Body of pancreas (tissue), 4 donors: ENCODE measurements around the gene FMNL2. TPM values are rescaled to one million over a fixed set of nuclear protein-coding genes. Genes with fewer than 3 reads are reported as not detected.

Source experiments
- ATAC-seq: fragments of 150-250 bp; one replicate; pipeline ENCODE4 v1.9.1; 2016
- DNase-seq, 4 donors: peaks; one replicate each; pipeline ENCODE4 v3.0.0-alpha.2; 2019
- H3K27ac ChIP-seq, 4 donors: fragments of 200-600 bp; sonication (generic); 1 replicate in 3 of 4; 2 replicates in 1 of 4; pipeline versions ENCODE4 v1.5.1 to v1.6.1; 2016 to 2019; ENCODE audit warnings: mild to moderate bottlenecking in 1 of 4, mixed read lengths in 1 of 4, moderate library complexity in 1 of 4
- H3K27me3 ChIP-seq, 2 donors: fragments of 200-600 bp; sonication (generic); one replicate each; pipeline ENCODE4 v1.6.0; 2016; ENCODE audit warnings: mild to moderate bottlenecking in 1 of 2
- H3K36me3 ChIP-seq, 2 donors: fragments of 200-600 bp; sonication (generic); replicated peaks in 1 of 2; 2 replicates each; pipeline ENCODE4 v1.5.1; 2016; ENCODE audit warnings: low read depth in 2 of 2; ENCODE audit not compliant: insufficient read depth in 1 of 2
- H3K4me1 ChIP-seq: fragments of 200-600 bp; sonication (generic); one replicate; pipeline ENCODE4 v1.6.0; 2016
- H3K4me3 ChIP-seq, 2 donors: fragments of 200-600 bp; sonication (generic); 1 replicate in 1 of 2; 2 replicates in 1 of 2; pipeline ENCODE4 v1.5.1; 2016 to 2019
- H3K9me3 ChIP-seq, 3 donors: fragments of 200-600 bp; sonication (generic); 1 replicate in 2 of 3; 2 replicates in 1 of 3; pipeline ENCODE4 v1.5.1; 2016
- POLR2A ChIP-seq, 3 donors: fragments of 450-650 bp; IDR thresholded peaks; one replicate each; pipeline ENCODE4 v1.6.1; 2016; ENCODE audit warnings: antibody characterized with exemption in 3 of 3, mild to moderate bottlenecking in 2 of 3
- WGBS, 2 donors: methylation state at CpG; one replicate each; pipeline ENCODE4 v1.1.5; 2017; 5-methylcytosine and 5-hydroxymethylcytosine counted together
- intact Hi-C: fragments of 100-400 bp; cut with DNase I; formaldehyde crosslinking; loops from one replicate; pipeline ENCODE4 v1.15.1; 2023
- total RNA-seq, 2 donors: library from RNA; depleted of rRNA; stranded (reverse); fragments of >200 nt; gene quantifications; one replicate each; pipeline ENCODE4 v1.1.0, GENCODE V29; 2016
- TF ChIP-seq, protein P1 (sequence below), 7 experiments: fragments of 450-650 bp in 4 of 7; fragments of 200-600 bp in 3 of 7; sonication (generic) in 3 of 7; IDR thresholded peaks; one replicate each; pipeline ENCODE4 v1.5.1; 2016 to 2019; ENCODE audit warnings: antibody characterized with exemption in 7 of 7

FMNL2 gene
- total RNA-seq, 2 donors from 2014 or later, result 13.5 to 44.4 TPM

- ATAC-seq (no peak), DNase-seq (no peak)
- Histone ChIP-seq H3K27ac (no peak overlapping the region), H3K36me3 (no peaks in the 10 kb centered on the region), H3K4me3 (no peak overlapping the region), H3K4me1 (no peaks in the 10 kb centered on the region), H3K9me3 (no peaks in the 10 kb centered on the region), H3K27me3 (no peaks in the 10 kb centered on the region)
- intact Hi-C loops, result no loop called here
- TF ChIP-seq POLR2A (IDR thresholded peaks at IDR 0.05), result no peak
- TF ChIP-seq, protein P1, sequence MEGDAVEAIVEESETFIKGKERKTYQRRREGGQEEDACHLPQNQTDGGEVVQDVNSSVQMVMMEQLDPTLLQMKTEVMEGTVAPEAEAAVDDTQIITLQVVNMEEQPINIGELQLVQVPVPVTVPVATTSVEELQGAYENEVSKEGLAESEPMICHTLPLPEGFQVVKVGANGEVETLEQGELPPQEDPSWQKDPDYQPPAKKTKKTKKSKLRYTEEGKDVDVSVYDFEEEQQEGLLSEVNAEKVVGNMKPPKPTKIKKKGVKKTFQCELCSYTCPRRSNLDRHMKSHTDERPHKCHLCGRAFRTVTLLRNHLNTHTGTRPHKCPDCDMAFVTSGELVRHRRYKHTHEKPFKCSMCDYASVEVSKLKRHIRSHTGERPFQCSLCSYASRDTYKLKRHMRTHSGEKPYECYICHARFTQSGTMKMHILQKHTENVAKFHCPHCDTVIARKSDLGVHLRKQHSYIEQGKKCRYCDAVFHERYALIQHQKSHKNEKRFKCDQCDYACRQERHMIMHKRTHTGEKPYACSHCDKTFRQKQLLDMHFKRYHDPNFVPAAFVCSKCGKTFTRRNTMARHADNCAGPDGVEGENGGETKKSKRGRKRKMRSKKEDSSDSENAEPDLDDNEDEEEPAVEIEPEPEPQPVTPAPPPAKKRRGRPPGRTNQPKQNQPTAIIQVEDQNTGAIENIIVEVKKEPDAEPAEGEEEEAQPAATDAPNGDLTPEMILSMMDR (IDR thresholded peaks at IDR 0.05), result no peak
- 54 to 56% methylated on average over 3 of the region's 3 CpGs for whole genome bisulfite sequencing, 2 donors
Observed at GRCh38 chr2:152580714-152581113, 245.7 kb downstream of the FMNL2 start.

GRCh38 chr2:152581360-152581759 is 246.4 kb downstream of the FMNL2 start:
- Histone ChIP-seq H3K36me3 (no peaks in the 10 kb centered on the region), H3K27ac (no peak overlapping the region), H3K4me1 (no peaks in the 10 kb centered on the region), H3K27me3 (no peaks in the 10 kb centered on the region), H3K9me3 (no peaks in the 10 kb centered on the region), H3K4me3 (no peak overlapping the region)
- ATAC-seq, result no peak
- TF ChIP-seq, protein P1 (IDR thresholded peaks at IDR 0.05), result no peak
- no peak for TF ChIP-seq POLR2A (IDR thresholded peaks at IDR 0.05)
- 84 to 85% methylated on average over 11 of the region's 11 CpGs for WGBS, 2 donors
- DNase-seq, result no peak
- intact Hi-C loops, result no loop called here

DNA sequence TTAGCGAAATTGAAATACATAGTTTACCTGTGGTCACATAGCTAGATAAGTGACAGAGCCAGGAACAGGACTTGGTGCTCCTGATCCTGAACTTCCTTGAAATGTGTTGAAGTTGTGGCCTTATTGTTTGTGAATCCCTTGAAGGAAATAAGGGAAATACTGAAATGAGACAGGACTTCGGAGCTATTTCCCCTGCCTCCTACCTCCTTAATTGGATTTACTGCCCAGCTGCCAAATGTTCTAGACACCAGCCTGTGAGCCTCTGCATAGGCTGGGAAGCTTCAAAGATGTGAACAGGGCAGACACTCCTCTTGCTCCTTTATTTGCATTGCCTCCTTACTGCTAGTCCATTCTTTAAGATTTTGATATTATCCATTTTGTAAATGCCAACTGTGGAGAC is 247.1 kb downstream of the FMNL2 start:
- WGBS, 2 donors, result 88 to 89% methylated on average over 2 of the region's 2 CpGs
- no peak for TF ChIP-seq POLR2A (IDR thresholded peaks at IDR 0.05)
- TF ChIP-seq, protein P1 (IDR thresholded peaks at IDR 0.05), result no peak
- no peaks in the 10 kb centered on the region for H3K4me1 ChIP-seq
- no peak for ATAC-seq
- intact Hi-C loops, result no loop called here
- DNase-seq, result no peak
- H3K27me3 ChIP-seq, result no peaks in the 10 kb centered on the region
- H3K4me3 ChIP-seq, result no peak overlapping the region
- no peak overlapping the region for H3K27ac ChIP-seq
- H3K9me3 ChIP-seq, result no peaks in the 10 kb centered on the region
- no peaks in the 10 kb centered on the region for H3K36me3 ChIP-seq

GRCh38 chr2:152583512-152584229 is 248.7 kb downstream of the FMNL2 start:
- TF ChIP-seq POLR2A (IDR thresholded peaks at IDR 0.05), result no peak
- TF ChIP-seq, protein P1 (IDR thresholded peaks at IDR 0.05), result no peak
- ATAC-seq, result no peak
- intact Hi-C loops, result no loop called here

DNA sequence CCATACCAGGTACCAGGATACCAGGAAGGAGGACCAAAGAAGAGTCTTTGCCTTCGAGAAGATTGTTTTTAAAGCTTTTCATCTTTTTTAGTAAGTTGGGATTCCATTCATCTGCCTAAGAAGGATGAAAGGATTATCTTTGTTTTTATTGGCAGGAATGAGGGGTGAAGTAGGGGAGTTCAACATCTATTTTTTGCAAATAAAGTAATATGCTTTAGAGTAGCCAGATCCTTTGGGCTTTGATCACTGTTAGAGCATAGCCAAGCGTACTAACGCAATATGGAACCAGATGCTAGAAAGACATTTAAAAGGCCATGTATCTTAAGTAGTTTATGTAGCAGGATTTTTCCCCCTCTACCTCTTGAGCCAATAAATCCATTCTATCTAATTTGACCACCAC is 249.3 kb downstream of the FMNL2 start:
- DNase-seq (no peak), ATAC-seq (no peak)
- Histone ChIP-seq H3K9me3 (no peaks in the 10 kb centered on the region), H3K27me3 (no peaks in the 10 kb centered on the region), H3K27ac (no peak overlapping the region), H3K36me3 (no peaks in the 10 kb centered on the region), H3K4me1 (no peaks in the 10 kb centered on the region), H3K4me3 (no peak overlapping the region)
- 80 to 94% methylated on average over 3 of the region's 3 CpGs for WGBS, 2 donors
- TF ChIP-seq POLR2A (IDR thresholded peaks at IDR 0.05), result no peak
- intact Hi-C loops, result no loop called here

More at GRCh38 chr2:152583512-152584229, 248.7 kb downstream of the FMNL2 start:
- H3K27me3 ChIP-seq, result no peaks in the 10 kb centered on the region
- H3K36me3 ChIP-seq, result no peaks in the 10 kb centered on the region
- no peaks in the 10 kb centered on the region for H3K9me3 ChIP-seq
- no peak for DNase-seq
- no peak overlapping the region for H3K4me3 ChIP-seq
- no peaks in the 10 kb centered on the region for H3K4me1 ChIP-seq
- H3K27ac ChIP-seq, result no peak overlapping the region
- 79 to 94% methylated on average over 6 of the region's 6 CpGs for WGBS, 2 donors
